GM18511 (cell line): Measurements from ENCODE around the gene FOLR2.

ENCODE experiments used
- ATAC-seq: cut with Tn5 transposase; IDR thresholded peaks from one replicate; pipeline ENCODE4 v1.9.1; 2021; ENCODE audit warnings: mild to moderate bottlenecking, moderate library complexity; ENCODE audit not compliant: unreplicated experiment

Gene FOLR2

DNA sequence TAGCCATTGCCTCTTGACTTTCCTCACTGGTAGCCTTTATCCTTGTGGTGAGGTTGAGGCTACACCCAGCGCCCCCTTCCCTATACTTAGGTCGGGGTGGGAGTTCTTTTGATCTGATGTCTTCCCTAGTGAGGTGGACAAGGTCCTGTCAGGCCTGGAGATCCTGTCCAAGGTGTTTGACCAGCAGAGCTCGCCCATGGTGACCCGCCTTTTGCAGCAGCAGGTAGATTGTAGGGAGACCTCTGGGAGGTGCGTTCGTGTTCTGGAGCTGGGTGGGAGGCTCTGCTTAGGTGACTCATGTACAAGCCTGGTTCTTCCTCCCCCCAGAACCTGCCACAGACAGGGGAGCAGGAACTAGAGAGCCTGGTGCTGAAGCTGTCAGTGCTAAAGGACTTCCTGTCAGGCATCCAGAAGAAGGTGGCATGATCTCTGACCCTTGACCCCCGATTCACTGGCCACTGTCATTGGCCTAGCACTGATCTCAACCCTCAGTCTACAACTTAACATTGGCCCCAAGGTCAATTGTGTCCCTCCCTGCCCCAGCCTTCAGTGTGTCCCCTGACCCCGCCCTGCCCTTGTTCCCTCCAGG, 12.8 kb downstream of the FOLR2 start:
- no peak for ATAC-seq

- ATAC-seq: no peak
Measured at GRCh38 chr11:72229925-72230763, 13.6 kb downstream of the FOLR2 start.

GRCh38 chr11:72230764-72231365, 14.3 kb downstream of the FOLR2 start:
- ATAC-seq: no peak

DNA sequence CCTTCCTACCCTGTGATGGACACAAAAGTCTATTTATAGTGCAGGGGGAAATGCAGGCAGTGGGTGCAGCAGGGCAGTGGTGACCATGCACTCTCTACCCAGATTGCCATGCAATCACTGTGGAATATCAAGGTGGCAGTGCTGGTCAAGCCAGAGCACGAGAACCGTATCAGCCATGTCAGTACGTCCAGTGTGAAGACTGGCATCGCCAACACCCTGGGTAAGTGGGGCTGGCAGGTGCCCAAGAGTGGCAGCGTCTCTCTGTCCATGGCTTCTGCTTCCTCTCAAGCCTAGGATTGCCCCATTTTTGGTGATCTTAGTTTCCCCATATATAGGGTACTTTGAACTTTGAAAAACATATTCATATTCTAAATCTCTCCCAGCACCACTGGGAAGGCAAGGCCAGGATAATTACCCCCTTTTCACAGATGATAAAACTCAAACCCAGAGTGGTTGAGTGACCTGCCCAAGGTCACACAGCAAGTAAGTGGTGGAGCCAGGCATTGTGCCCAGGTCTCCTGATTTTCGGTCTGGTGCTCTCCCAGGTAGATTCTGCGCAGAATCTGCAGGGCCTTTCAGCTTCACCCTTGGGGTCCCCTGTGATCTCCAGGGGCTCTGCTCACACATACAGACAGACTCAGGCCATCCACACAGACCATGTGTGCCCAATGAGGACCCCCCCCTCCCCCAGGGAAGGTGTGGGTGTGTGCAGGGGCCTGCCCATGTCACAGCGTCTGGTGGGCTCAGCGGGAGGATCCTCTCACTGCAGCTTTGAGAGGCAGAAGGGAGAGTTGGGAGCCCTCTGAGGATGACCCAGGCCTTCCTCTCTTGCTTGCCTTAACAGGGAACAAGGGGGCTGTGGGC, 15.0 kb downstream of the FOLR2 start:
- ATAC-seq: no peak

DNA sequence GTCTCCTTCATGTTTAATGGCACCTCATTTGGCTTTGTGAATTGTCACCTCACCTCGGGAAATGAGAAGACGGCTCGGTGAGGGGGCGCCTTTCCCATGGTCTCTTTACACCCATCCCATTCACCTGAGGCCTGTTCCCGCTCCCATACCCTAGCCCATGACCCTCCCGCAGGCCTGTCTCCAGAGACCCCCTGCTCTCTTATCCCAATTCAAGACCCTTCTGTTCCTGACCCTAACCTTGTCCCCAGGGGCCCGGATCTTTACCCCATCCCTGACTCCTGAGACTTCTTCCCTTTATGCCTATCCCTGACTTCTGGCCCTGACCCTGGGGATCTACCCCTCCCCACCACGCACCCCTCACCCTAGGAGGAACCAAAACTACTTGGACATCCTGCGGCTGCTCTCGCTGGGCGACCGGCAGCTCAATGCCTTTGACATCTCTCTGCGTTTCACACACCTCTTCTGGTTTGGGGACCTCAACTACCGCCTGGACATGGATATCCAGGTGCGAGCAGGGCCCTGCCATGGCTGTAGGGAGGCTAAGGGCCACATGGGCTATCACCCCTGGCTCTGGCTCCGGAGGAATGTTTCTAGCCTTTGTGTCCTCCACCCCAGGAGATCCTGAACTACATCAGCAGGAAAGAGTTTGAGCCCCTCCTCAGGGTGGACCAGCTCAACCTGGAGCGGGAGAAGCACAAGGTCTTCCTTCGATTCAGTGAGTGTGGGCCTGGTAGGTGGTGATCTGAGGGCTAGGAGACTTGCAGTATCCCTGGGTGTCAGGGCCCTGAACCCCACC, 15.9 kb downstream of the FOLR2 start:
- ATAC-seq: no peak

- ATAC-seq: no peak
Measured at GRCh38 chr11:72233056-72233772, 16.6 kb downstream of the FOLR2 start.

GRCh38 chr11:72233773-72234513, 17.3 kb downstream of the FOLR2 start:
- no peak for ATAC-seq

DNA sequence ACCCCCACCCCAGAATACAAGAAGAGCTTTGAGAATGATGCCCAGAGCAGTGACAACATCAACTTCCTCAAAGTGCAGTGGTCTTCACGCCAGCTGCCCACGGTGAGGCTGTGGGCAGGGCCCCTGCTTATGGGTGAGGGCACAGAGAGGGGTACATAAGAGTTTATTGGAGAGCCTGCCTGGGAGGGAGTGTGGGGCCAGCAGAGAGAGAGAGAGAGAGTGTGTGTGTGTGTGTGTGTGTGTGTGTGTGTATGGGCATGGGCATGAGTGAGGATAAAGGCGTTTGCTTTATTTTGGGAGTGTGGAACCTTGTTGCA, 17.9 kb downstream of the FOLR2 start:
- no peak for ATAC-seq

GRCh38 chr11:72234920-72235319, 18.3 kb downstream of the FOLR2 start:
- no peak for ATAC-seq

DNA sequence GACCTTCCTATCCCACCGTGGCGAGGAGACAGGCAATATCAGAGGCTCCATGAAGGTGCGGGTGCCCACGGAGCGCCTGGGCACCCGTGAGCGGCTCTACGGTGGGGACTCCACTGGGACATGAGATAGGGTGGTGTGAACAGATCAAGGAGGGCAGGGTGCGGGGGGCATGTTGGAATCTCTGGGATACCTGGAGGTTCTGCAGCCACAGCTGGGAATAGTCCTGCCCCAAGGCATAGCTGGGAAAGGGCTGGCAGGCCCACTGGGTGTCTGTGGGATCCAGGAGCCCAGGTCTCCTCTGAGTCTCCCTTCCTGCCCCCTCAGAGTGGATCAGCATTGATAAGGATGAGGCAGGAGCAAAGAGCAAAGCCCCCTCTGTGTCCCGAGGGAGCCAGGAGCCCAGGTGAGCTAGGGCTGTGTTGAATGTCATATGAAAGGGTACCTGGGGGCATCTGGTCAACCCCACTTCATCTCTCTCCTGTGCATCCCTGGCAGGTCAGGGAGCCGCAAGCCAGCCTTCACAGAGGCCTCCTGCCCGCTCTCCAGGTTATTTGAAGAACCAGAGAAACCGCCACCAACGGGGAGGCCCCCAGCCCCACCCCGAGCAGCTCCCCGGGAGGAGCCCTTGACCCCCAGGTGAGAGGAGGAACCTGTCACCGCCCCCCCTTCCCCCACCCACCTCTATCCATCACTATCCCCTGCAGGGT, 18.9 kb downstream of the FOLR2 start:
- ATAC-seq: no peak

GRCh38 chr11:72236083-72236697, 19.6 kb downstream of the FOLR2 start:
- no peak for ATAC-seq

DNA sequence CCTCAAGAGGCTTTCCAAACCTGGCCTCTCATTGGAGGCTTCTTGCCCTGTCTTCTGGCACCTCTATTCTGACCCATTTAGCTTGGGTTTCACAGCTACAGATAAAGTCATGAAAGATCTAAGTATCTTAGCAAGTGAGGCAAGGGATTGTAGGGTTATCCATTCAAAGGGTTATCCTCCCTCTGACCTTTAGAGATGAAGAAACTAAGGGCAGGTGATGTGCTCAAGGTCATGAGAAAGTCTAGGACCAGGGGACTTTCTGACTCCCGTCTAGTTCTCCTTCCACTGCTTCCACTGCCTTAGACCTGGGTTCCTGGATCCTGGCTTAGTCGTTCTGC, 20.1 kb downstream of the FOLR2 start:
- no peak for ATAC-seq

- no peak for ATAC-seq
Measured at GRCh38 chr11:72237112-72237931, 20.7 kb downstream of the FOLR2 start.

- ATAC-seq: no peak
Measured at GRCh38 chr11:72238040-72238450, 21.5 kb downstream of the FOLR2 start.

GRCh38 chr11:72238492-72239312, 22.1 kb downstream of the FOLR2 start:
- no peak for ATAC-seq

DNA sequence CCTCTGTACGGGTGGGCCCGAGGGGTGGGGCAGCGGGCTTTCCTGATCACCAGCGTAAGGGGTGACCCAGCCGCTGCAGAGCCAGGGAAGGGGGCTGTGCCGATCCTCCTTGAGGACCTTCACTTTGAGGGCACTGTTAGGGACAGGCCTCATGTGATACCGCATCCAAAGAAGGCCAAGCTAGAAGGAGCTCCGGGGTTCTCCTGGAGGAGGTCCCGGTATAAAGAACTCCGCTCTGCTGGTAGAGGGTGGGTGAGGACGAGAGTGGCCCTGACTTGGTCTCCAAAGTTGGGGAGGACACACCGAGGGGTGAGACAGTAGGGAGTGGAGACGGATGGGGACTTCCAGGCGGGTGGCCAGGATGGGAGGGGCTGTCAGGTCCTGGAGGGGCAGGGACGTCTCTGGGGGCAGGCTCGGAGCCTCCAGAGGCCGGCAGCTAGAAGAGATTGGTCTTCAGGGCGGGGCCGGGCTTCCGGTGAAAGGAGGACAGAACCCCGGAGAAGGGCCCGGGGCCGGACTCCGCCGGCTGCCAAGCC, 22.8 kb downstream of the FOLR2 start:
- ATAC-seq: no peak
